ENCODE measurements around the gene NTNG2. TPM values are rescaled to one million over a fixed set of nuclear protein-coding genes. Genes with fewer than 3 reads are reported as not detected.

The NTNG2 gene
- total and polyA plus RNA-seq, 10 of the 15 experiments (the other 5 are each of a cell fraction or from before 2014, with no cell fraction given): 0.37 to 0.79 (median 0.45) TPM; not detected in 6

DNA sequence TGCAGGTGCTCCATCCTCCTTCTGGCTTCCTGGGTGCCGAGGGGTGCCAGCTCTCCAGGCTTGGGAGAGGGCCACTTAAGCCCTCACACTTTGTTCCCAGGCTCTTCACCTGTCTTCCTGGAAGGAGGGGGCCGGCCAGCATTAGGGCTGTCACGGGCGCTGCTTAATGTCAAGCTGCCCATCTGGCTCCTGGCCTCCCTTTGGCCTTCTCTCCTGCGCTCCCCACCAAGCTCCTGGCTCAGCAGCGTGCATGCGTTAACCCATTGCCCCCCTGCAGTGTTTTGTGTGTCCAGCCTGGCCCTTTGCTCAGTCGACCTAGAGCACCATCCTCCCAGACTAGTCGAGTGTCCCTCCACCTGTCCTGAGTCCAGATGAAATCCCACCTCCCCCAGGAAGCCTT lies 21.3 kb downstream of the NTNG2 start:
- TF ChIP-seq SMC3 (IDR thresholded peaks at IDR 0.05; ENCODE audit: borderline replicate concordance, low read length) (no peak), CBFB (IDR thresholded peaks at IDR 0.05; ENCODE audit: low read depth) (no peak), RB1 (IDR thresholded peaks at IDR 0.05; ENCODE audit: borderline replicate concordance) (no peak)
- TF ChIP-seq, protein P1, sequence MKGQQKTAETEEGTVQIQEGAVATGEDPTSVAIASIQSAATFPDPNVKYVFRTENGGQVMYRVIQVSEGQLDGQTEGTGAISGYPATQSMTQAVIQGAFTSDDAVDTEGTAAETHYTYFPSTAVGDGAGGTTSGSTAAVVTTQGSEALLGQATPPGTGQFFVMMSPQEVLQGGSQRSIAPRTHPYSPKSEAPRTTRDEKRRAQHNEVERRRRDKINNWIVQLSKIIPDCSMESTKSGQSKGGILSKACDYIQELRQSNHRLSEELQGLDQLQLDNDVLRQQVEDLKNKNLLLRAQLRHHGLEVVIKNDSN (IDR thresholded peaks at IDR 0.05; ENCODE audit: borderline replicate concordance, extremely low read length, insufficient read depth, low read depth, low read length): no peak
- no peak overlapping the region for H3K4me2 ChIP-seq (ENCODE audit: control insufficient read depth, insufficient read depth)
- WGBS (ENCODE audit: insufficient coverage, insufficient replicate concordance, low lambda C conversion rate, missing lambda C conversion rate): 42% methylated on average over 9 of the region's 9 CpGs
- no peak overlapping the region for H3K4me3 ChIP-seq
- no peak overlapping the region for H3K27ac ChIP-seq (ENCODE audit: control insufficient read depth, insufficient read depth)
- peaks cover 4% of the 10 kb centered on the region for H3K4me1 ChIP-seq (ENCODE audit: control insufficient read depth, insufficient read depth, low read length)
- peaks cover 1 to 4% of the 10 kb centered on the region in 2 experiments; a peak in 2 of 4 replicates for H3K27me3 ChIP-seq (replicated peaks in 1 of 2; ENCODE audit: control insufficient read depth in 2 of 2, insufficient read depth in 2 of 2, low read length in 1 of 2)
- no peaks in the 10 kb centered on the region for H3K79me2 ChIP-seq (ENCODE audit: control insufficient read depth, insufficient read depth, low read length)
- no peaks in the 10 kb centered on the region for H3K9me3 ChIP-seq (replicated peaks; ENCODE audit: control insufficient read depth, insufficient read depth, low read length)
- BruUV-seq (replicated peaks): no TSS peak
- DNase-seq (ENCODE audit: low read depth, low spot score) (no peak), FAIRE-seq (no peak), ATAC-seq (no peak)
- in situ Hi-C loops (cut with MboI) (no loop called here), intact Hi-C loops (cut with micrococcal nuclease; ENCODE audit: unreplicated experiment) (no loop called here)
- H2AFZ ChIP-seq (ENCODE audit: control insufficient read depth, low read depth, low read length): no peak overlapping the region
- POLR2A ChIA-PET: no interaction called here
- H4K20me1 ChIP-seq (ENCODE audit: control insufficient read depth, insufficient read depth): no peaks in the 10 kb centered on the region
- H3K9ac ChIP-seq (ENCODE audit: control insufficient read depth, insufficient read depth, low read length): no peak overlapping the region
- RAD21 ChIA-PET (ENCODE audit: unreplicated experiment): no interaction called here
- SMC1A ChIA-PET (ENCODE audit: uncharacterized antibody, unreplicated experiment): no interaction called here
- no peaks in the 10 kb centered on the region for H3K36me3 ChIP-seq (ENCODE audit: control insufficient read depth in 2 of 2, insufficient read depth in 2 of 2, low read length in 1 of 2)
- CTCF ChIA-PET: interaction anchor here (0.6 to 1.6 kb wide), 3 partner anchors 11 to 76 kb away, joined by 3 to 5 read pairs (median 3); no protein-coding TSS in a partner anchor

DNA sequence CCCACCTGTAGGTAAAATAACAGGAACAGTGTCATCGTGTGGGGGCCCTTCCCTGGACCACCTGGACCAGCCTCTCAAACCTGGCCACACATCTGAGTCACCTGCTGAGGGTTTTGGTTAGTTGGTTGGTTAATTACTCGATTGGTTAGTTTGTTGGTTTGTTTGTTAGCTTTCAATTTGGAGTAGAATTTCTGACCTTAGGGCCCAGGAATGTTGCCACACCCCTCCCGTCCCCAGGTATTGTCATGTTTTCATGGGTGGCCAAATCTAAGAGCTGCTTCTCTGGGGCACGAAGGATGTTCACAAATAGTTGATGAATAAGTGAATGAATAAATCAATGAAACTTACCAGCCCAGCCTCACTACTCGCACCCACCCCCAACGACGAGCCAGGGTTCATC lies 21.9 kb downstream of the NTNG2 start:
- Histone ChIP-seq H3K27me3 (replicated peaks in 1 of 2; ENCODE audit: control insufficient read depth in 2 of 2, insufficient read depth in 2 of 2, low read length in 1 of 2) (peaks cover 1 to 4% of the 10 kb centered on the region in 2 experiments; a peak in 2 of 4 replicates), H3K4me2 (ENCODE audit: control insufficient read depth, insufficient read depth) (no peak overlapping the region), H3K9ac (ENCODE audit: control insufficient read depth, insufficient read depth, low read length) (no peak overlapping the region), H3K36me3 (ENCODE audit: control insufficient read depth in 2 of 2, insufficient read depth in 2 of 2, low read length in 1 of 2) (no peaks in the 10 kb centered on the region), H3K27ac (ENCODE audit: control insufficient read depth, insufficient read depth) (no peak overlapping the region), H3K4me1 (ENCODE audit: control insufficient read depth, insufficient read depth, low read length) (peaks cover 4% of the 10 kb centered on the region), H3K79me2 (ENCODE audit: control insufficient read depth, insufficient read depth, low read length) (no peaks in the 10 kb centered on the region), H4K20me1 (ENCODE audit: control insufficient read depth, insufficient read depth) (no peaks in the 10 kb centered on the region), H3K9me3 (replicated peaks; ENCODE audit: control insufficient read depth, insufficient read depth, low read length) (no peaks in the 10 kb centered on the region), H3K4me3 (no peak overlapping the region), H2AFZ (ENCODE audit: control insufficient read depth, low read depth, low read length) (no peak overlapping the region)
- ChIA-PET POLR2A (no interaction called here), SMC1A (ENCODE audit: uncharacterized antibody, unreplicated experiment) (no interaction called here), RAD21 (ENCODE audit: unreplicated experiment) (no interaction called here), CTCF (interaction anchor here (0.6 to 1.9 kb wide), 3 partner anchors 11 to 52 kb away, joined by 3 to 8 read pairs (median 5); no protein-coding TSS in a partner anchor)
- ATAC-seq (no peak), DNase-seq (ENCODE audit: low read depth, low spot score) (no peak), FAIRE-seq (no peak)
- no TSS peak for BruUV-seq (replicated peaks)
- 25% methylated on average over 7 of the region's 7 CpGs for WGBS (ENCODE audit: insufficient coverage, insufficient replicate concordance, low lambda C conversion rate, missing lambda C conversion rate)
- intact Hi-C loops (cut with micrococcal nuclease; ENCODE audit: unreplicated experiment): no loop called here
- in situ Hi-C loops (cut with MboI): no loop called here
- TF ChIP-seq ASH2L (IDR thresholded peaks at IDR 0.05; ENCODE audit: borderline replicate concordance, low read depth) (no peak), DPF2 (IDR thresholded peaks at IDR 0.05) (no peak)
